Measurements from ENCODE around the gene CYP4F22.

GRCh38 chr19:15534957-15535864 lies 26.9 kb downstream of the CYP4F22 start:
- TF ChIP-seq CTCF (conservative IDR thresholded peaks at IDR 0.05; ENCODE audit: low read depth, low read length) (no peak), EZH2 (IDR thresholded peaks at IDR 0.05; ENCODE audit: borderline replicate concordance, low read depth, low read length, poor library complexity, severe bottlenecking) (no peak)
